CD1c-positive myeloid dendritic cell (primary cell): ENCODE results near the gene ABTB2.

ENCODE experiments used
- DNase-seq: peaks from one replicate; pipeline ENCODE4 v3.0.0-alpha.2; 2016; ENCODE audit errors: extremely low spot score

ABTB2 gene

DNA sequence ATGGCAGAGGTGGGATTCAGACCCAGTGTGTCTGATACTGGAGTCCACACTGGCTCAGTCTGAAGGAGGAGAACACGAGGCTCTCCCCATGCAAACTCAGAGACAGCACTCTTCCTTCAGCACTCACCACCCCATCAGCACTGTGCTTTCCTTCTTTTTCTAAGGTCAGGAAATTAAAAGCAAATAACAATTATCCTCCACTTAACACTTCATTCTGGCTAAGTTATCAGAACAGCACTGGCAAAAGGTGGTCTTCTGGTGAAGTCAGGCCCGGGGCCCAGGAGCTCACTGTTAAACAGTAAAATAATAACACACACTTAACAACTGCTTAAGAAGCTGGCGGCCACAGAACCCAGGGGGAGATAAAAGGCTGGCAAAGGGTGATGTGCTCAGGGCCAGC is 145.2 kb downstream of the ABTB2 start:
- no peak for DNase-seq

DNA sequence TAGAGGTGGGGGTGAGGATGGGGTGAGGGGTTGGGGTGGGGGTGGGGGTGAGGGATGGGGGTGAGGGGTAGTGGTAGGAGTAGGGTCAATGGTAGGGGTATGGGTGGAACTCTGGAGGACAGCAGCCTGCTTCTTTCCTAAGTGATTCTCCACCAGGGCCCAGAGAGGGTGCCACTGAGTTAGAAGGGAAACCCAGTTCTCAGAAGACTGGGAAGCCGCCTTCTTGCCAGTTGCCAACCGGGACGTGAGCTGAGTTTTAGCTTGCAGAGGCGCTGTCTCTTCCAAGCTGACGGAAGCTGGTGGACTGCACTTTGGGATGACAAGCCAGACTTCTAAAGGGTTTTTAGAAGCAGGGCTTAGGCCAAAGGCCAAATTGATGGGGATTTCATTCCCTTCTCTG is 148.0 kb downstream of the ABTB2 start:
- DNase-seq = no peak

DNA sequence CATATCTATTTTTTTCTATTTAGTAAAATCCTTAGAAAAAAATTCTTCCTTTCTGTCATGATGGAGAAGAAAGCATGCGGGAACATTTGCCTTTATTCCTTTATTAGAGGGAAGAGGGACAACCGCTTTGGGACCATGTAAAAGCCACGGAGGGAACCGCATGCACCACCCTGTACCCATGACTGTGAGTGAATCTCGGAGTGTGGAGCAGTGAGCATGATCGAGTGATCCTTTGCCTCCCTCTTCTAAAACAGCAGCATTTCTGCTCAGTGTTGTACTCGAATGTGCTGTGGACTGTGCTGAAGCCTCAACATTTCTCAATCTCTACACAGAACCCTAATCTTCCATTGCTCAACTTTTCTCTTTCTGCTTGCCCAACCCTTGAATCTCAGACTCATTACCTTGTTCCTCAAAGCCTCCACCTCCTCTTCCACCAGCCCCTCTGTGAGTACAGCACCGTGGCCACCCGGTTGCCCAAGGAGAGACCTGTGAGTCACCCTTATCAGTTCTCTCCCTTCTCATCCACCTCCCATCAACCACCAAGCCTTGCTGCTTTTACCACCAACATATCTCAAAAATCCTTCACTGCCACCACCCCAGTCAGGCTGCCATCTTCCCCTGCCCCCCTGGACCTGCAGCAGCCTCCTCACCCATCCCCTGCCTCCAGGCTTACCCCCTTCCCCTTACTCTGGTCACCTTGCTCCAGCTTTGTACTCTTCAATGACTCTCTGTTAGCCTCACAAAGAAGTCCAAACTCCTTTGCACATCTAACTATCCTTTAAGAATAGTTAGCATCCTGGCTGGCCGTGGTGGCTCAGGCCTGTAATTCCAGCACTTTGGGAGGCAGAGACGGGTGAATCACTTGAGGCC is 149.3 kb downstream of the ABTB2 start:
- peak; percentile 63 for DNase-seq

DNA sequence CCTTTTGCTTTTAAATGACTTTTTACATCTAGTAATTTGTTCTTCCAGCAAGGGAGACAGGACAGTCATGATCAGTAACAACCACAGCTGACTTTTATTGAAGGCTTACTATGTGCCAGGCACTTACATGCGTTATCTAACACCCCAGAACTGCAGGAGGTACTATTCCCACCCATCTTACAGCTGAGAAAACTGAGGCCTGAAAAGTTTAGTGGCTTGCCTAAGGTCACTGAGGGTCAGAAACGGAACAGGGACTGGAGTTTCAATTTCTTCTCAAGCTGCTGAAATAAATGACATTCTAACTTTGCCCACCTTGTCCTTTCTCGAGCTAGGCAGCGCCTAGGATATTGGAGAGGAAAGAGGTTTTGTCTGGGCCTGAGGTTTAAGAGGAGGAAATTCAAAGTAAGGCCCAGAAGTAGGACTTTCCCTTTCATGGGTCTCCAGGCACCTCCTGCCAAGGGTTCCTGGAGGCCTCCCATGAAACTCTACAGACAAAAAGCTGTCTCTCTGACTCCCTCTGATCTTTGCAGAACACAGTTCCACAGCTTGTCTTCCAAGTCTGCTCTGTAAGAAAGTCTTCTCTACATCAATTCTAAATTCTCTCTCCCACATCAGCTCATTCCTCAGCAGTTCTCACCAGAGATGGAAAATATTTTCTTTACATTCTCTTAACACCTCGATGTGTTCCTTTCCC is 150.2 kb downstream of the ABTB2 start:
- DNase-seq = no peak

DNA sequence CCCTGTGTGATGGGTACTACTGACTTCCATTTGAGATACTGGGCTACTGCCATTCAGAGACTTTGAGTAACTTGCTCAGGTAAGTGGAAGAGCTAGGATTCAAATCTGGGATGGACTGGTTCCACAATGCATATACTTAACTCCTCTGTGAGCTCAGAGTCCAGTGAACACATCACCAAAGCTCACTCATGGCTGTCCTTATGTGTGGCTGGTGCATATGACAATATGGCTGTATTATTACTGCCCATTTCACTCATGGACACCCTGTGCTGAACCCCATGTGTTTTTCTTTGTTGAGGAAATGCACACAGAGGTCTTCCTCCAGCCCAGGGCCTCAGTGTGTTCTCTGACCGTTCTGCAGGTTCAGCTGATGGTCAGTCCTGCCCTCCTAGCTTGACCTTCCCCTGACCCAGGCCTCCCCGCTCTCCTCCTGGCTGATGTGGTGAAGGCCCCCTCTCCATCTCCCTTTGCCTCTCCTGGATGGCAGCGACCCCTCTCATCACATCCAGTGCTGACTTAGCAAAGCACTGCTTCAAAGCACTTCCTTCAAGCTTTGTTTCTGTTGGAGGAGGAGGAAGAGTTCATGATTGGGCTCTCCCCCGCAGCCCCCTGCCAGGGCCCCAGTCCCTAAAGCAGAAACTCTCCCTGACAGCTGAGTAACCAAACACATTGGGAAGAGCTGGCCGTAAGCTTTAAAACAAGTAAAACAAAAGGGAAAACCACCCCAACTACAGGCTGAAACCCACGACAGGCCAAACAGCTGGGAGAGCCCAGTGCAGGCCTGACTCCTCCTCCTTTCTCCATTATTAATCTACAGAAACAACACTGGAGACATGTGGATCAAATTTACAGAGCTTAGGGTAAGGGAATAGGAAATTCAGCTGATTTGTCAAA is 151.2 kb downstream of the ABTB2 start:
- DNase-seq = no peak

DNA sequence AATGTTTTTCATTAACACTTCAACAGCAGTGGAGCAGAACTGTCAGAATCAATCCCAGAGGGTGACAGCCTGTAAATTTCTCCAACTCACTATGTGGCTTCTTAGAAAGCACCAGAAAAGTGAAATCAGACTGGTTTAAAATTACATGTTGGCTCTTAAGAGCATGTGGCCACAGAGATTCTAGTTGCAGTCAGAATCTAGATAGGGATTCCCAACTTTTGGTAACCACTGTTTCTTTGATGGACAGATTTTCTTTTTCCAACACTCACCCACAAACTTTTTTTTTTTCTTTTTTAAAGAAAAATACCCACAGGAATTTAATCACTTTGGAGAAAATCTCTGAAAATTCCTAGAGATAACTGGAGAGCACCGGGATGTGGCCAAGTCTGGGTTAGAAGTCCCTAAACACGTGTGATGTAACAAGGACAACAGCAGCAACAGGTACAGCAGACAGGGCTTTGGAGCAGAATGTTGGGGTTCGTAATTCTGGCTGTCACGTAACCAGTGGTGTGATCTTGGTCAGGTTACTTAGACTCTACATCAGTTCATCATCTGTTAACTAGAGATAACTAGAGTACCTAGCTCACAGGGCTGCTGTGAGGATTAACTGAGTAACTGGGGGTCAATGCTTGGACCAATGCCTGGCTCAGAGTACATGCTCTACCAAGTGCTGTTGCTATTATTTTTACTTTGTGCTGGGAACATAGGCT is 152.3 kb downstream of the ABTB2 start:
- no peak for DNase-seq

DNA sequence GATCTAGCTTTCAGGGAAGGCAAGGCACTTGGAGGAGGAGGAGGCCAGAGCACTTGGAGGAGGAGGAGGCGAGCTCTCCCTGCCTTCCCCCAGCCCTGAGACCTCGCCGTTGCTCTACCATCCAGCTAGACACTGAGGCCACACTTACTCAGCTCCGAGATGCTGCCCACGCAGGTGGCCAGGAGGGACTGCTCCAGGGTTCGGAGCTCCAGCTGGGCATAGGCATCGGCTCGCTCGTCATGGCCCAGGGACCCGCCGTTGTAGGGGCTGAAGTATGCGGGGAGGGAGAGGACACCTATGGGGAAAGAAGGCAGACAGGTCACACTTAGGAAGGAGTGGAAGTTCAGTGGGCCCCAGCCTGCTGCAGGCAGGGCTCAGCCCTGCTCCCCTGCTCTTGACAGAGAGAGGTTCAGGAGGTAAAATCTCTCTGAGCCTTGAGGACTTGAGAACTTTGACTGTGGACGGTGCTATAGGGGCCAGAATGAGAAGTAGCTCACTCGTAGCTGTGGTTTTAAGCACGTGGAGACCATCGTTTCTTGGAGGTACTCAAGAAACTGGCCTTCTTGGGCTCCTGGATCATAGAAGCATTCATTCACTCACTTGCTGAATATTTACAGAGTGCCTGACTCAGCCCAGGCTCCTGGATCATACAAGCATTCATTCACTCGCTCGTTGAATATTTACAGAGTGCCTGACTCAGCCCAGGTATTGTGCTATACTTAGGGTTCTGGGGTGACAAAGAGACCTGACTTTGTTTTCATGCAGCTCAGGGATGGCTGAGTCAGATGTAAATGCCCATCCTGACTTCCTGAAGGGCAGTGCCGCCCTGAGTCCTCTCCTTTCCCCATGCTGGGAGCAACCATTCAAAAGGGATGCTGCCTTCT is 153.2 kb downstream of the ABTB2 start:
- no peak for DNase-seq

DNA sequence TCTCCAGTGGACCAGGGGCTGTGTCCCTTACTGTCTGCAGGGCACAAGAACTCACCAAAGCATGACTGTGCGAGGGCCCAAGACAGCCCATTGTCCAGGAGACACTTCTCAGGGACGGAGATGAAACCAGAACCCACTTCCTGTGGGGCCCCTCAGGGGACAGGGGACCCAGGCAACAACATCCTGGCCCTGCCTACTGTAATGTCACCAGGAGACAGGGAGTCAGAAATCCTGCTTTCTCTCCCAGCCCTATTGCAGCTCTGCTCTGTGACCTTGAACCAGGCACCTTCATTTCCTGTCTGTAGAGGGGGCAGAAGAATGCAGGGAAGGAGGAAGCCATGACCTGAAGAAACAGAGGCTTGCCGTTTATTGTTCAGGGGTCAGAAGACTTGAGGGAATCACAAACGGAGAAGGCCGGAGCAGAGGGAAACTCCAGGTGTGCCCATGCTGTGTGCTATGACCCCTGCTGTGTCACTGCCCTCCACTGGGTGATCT is 154.4 kb downstream of the ABTB2 start:
- no peak for DNase-seq

DNA sequence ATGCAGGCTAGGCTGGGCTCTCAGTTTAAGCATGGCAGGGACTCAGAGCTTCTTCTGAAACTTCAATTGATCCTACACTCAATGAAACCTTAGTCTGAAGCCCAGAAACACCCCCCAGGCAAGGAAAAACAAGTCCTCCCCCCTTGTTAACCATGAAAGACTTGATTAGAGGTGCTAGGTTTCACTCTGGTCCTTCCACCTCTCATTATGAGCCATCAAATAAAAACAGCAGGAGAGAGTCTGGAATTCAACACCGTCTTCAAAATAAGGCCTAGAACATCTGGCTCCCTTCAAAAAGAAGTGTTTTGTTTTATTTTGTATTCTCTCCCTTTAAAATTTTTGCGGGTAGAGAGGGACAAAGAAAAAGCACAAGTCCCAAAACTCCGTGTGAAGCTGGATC is 156.7 kb downstream of the ABTB2 start:
- no peak for DNase-seq

DNA sequence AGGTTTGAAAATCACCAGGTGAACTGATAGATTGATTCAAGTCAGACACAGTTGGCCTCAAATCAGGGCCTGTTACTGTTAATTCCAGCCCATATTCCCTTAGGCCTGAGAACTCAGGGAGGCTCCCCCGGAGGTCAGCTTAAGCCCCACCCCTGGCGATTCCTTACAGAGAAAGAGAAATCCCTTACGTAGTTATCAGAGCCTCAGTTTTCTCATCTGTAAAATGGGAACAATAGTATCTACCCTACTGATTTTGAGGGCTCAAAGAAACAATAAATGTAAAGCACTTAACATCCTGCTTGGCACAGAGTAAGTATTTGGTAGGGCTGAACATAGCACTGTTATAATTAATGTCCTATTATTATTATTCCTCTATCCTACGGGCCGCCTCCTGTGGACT is 158.3 kb downstream of the ABTB2 start:
- no peak for DNase-seq

DNA sequence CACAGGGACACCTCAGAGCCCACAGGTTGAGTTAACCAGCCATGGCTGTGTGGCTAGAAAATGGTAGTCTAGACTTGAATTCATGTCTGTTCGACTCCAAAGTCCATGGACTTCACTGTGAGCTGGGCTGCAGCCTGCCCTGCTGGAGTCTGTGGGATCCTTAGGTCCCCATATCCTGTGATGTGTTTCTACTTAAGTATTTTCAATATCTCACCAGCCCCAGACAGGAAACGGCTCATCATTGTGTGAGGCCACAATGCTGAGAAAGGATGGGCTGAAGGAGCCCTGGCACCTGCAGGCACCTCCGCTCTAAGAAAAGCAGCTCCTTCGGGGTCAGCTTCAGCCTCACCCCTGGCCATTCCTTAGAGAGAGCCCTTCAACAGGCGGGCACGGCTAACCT is 159.3 kb downstream of the ABTB2 start:
- no peak for DNase-seq

DNA sequence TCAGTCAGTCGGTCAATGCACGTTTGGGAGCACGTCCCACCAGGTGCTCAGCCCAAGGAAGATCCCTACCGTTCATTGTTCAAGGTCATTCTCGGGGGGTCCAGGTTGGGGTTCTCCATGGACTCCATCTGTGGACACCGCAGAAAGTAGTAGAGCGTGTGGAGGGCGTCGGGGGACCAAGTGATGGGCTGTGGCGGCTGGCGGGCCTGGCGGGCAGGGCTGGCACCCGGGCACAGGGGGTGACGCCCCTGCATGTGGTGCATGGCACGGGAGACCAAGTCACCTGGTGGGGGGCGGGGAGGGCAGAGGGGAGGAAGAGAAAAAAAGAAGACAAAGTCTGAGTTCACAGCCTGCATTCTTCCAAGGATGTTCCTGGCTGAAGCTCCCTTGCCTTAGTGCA is 160.6 kb downstream of the ABTB2 start:
- no peak for DNase-seq

DNA sequence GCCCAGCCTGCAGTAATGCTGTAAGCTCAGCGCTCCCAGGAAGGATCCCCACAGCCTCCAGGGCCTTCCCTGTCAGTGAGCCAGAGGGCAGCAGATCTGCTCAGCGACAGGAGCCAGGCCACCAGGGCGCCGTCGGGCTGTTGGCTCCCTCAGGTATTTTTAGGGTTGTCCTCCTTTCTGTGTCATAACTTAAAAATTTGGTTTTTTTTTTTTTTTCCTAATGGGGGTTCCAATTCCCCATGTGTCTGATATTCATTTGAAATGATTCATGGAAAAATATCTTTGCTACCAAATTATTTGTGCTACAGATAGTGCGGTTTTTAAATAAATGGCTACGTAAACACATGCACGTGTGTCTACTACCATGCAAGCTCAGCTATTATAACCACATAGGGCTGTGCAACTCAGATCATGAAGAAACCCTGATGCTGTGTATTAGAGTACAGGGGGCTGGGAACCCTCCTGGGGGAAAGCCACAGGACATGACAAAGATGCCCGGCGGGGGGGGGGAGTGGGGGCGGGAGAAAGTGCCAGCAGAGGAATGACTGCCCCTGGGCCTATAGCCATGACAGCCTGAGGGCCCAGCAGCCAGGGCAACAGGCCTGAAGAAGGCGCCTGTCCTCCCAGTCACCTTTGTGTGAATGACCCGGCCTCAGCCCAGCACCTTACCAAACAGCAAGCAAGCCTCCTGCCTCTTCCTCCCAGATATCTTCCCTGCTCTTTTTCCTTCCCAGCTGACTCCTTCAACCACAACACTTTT is 163.1 kb downstream of the ABTB2 start:
- no peak for DNase-seq

DNA sequence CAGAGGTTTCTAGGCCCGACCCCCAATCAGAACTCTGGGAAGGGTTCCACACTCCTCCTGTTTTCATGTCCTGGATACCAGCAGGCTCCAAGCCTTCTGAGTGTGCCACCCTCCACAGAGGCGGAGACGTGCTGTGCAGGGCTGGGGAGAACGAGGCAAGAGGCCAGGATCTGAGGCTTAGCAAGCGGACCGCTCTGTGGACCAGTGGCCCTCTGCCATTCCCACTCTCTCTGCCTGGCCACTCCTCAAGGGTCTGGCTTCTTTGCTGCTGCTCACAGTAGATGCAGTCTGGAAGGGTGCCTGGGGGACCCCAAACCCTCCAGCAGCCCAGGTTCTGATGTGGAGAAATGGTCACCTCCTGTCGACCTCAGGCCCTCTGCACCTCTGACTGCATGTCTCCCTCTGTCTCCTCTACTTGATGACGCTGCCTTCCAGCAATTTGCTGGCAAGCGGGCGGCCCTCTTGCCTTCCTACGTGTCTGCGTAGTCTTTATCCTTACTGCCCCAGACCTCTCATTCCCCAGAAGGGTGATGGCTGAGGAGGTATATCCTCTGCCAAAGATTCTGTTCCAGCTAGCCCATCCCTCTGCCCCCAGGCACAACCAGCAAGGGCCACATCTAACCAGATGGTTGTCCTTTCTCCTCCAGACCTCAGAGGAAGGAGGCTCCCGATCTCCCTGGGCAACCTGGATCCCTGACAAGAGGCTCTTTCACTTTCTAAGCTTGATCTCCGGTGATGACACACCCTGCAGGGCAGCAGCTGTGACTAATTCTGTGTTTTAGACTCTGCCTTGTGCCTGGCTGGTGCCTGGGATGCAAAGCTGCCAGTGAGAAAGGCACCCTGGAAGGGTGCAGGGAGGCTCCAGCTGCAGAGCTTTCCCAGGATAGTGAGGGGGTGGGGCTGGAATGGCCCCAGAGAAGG is 165.1 kb downstream of the ABTB2 start:
- DNase-seq = no peak

DNA sequence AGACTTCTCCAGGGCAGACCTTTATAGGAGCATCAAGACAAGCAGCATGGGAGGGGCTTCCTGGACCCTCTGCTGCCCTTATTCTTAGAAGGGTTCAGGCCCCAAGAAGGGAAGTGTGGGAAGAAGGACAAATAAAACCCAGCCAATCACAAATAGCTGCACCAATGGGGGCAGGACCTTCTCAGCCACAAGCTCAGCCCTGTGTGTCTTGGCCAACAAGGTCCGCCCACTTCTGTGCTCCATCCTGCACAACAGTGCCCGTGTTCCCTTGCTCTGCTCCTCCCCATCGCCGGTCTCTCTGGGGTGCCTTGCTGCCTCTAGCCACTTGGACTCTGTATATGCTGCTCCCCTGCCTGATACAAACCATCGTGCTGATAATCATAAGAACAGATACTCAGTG is 166.2 kb downstream of the ABTB2 start:
- DNase-seq = no peak

DNA sequence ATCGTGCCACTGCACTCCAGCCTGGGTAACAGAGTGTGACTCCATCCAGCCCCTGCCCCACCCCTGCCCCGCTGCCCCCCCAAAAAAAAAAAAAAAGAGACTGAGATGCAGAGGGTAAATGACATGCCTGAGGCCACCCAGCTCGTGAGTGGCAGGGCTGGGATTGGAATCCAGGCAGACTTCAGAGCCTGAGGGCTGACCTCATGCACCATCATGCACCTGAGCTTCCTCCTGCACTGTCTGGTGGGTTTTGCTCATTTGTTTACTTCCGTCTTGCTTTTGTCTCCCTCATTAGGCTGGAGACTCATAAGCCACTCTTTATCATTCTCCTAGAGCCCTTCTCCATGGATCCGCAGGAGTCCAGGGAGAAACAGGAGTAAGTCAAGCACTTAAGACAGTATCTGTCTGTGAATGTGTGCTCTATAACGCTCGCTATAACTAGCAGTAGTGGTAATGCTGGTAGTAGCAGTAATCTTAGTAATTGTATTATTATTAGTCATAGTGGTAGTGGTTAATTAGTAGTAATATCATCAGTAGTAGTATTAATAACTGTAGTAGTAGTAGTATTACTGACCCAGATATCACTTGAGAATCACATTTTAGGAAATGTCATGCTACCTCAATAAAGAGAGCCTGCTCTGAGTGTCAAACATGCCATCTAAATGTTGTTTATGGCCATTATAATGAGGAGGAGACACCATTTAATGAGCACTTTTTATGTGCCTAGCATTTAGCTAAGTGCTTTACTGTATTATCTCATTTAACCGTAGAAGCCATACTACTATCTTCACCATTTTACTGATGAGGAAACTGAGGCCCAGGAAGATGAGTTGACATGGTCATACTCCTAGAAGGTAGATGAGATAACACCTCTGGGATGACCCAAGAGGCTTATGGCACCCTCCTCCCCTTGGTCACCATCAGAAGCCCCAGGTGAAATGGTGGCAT is 167.3 kb downstream of the ABTB2 start:
- no peak for DNase-seq

DNA sequence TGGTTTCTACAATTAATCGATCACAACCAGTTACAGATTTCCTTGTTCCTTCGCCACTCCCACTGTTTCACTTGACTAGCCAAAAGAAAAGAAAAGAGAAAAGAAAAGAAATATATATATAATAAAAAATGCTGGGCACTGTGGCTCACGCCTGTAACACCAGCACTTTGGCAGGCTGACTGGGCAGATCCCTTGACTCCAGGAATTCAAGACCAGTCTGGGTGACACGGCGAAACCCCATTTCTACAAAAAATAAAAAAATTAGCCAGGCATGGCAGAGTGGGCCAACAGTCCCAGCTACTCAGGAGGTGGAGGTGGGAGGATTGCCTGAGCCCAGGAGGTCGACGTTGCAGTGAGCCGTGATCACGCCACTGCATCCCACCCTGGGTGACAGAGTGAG is 168.6 kb downstream of the ABTB2 start:
- DNase-seq = no peak

DNA sequence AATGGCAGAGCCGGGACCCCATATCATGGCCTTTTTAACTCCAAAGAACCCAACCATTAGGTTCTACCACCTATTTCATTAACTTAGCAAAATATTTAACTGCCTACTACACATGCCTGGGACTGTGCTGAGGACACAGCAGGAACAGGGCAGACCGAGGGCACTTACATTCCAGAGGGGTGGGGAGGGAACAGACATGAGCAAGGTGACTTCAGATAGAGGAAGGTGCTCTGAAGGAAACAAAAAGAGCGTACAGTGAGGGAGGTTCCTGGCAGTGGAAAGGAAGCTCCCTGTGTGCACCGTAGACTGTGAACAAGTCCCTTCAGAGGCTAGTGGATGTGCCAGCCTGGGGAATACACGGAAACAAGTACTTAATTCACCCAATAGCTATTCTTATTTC is 169.6 kb downstream of the ABTB2 start:
- DNase-seq = no peak
